ENCODE data around the gene MTX1.
"Not testable (repeated sequence)": the region's sequence is repeated elsewhere in the genome, so short reads cannot be mapped to it uniquely, and the experiment has no call there.

The MTX1 gene

GRCh38 chr1:155193991-155194240, 14.6 kb upstream of the MTX1 start:
- H3K36me3 ChIP-seq (ENCODE audit: control insufficient read depth in 1 of 2, insufficient read depth in 2 of 2, low read length in 2 of 2) = peaks cover 14 to 24% of the 10 kb centered on the region in 2 donors
- H3K4me1 ChIP-seq (ENCODE audit: control insufficient read depth in 1 of 2, insufficient read depth in 2 of 2, low read length in 2 of 2) = peaks cover 3 to 17% of the 10 kb centered on the region in 2 donors
- peak overlapping the region; percentile 90 for H3K27ac ChIP-seq (ENCODE audit: low read length)
- peak overlapping the region; percentile 61 for H3K4me3 ChIP-seq (ENCODE audit: low read depth in 1 of 2, low read length in 2 of 2)
- not testable (repeated sequence) for H3K27me3 ChIP-seq (ENCODE audit: low read depth, low read length); H3K9me3 ChIP-seq (ENCODE audit: control insufficient read depth in 1 of 2, low read length in 2 of 2)

DNA sequence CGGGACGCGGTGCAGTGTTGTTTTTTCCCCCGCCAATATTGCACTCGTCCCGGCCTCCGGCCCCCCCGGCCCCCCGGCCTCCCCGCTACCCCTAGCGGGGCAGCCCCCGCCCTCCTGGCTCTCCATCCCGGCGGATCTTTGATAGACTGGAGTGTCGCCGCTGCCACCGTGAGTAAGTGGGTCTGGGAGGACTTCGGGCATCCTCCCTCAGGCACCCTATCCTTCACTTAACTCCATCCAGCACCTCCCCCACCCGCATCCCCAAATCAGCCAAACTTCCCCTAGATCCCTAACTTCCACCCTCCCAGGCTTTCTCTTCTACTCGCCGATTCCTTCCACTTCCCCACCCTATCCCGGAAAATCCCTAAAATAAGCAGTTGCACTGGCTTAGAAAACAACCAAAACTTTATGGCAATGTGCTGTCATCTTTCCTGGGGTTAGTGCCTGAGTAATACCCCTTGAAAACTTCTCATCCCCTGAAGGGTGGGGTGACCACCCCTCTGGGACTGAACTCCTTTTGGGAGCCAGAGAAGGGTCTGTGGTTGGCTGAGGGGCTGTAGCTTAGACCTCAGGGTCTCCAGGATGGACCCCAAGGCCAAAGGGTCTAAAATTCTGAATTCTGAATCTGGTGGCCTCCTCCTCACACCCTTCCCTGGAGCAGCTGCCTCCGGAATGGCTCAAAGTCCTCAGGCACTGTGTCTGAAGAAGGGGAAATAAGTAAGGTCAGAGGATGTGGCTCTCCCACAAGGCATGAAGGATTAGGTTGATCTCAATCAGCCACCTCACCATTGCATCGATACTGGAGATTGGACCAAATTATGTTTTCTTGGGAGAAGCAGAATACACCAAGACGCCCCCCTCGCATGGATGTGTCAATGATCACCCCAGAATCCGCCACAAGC, 13.0 kb upstream of the MTX1 start:
- Histone ChIP-seq H3K4me3 (ENCODE audit: low read depth in 1 of 2, low read length in 2 of 2) (peak overlapping the region; percentile 61), H3K4me1 (ENCODE audit: control insufficient read depth in 1 of 2, insufficient read depth in 2 of 2, low read length in 2 of 2) (peaks cover 3 to 17% of the 10 kb centered on the region in 2 donors), H3K9me3 (ENCODE audit: control insufficient read depth in 1 of 2, low read length in 2 of 2) (no peaks in the 10 kb centered on the region), H3K27ac (ENCODE audit: low read length) (peak overlapping the region; percentile 24), H3K27me3 (ENCODE audit: low read depth, low read length) (no peaks in the 10 kb centered on the region), H3K36me3 (ENCODE audit: control insufficient read depth in 1 of 2, insufficient read depth in 2 of 2, low read length in 2 of 2) (peaks cover 14 to 35% of the 10 kb centered on the region in 2 donors)

DNA sequence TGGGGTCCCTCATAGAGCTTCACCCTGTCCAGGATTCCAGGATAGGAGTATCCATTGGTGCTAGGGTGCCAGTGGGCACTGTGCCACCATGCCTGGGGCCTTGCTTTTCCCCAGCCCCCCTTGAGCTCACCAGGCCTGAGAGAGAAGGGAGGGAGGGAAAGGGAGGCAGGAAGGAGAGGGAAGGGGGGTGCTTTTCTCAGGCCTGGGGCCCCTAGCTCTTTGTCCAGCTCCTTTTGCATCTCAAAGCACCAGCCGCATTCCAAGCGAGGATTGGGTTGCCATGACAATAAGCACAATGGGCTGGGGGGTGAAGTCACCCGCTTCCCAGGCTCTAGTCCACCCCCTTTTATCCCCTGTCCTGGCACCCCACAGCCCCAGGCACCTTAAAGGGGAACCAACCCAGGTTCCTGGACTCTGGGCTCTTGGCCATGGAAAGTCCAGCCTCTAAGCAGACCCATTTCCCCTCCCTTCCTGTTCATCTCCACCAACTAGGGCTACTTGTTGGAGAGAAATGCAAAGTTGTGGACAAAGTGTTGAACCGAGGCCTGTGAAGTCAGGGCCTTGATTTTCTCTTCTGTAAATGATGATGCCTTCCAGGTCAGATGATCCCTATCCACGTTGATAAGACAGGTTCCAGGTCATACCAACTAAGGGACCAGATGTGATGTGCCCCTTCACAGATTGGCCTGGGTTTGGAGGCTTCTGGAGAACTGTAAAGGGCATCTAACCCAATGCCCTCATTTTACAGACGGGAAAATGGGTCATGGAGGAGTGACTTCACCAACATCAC, 12.2 kb upstream of the MTX1 start:
- no peak overlapping the region for H3K4me3 ChIP-seq (ENCODE audit: low read depth in 1 of 2, low read length in 2 of 2)
- H3K4me1 ChIP-seq (ENCODE audit: control insufficient read depth in 1 of 2, insufficient read depth in 2 of 2, low read length in 2 of 2) = peaks cover 3 to 17% of the 10 kb centered on the region in 2 donors
- H3K27ac ChIP-seq (ENCODE audit: low read length) = peak overlapping the region; percentile 24
- no peaks in the 10 kb centered on the region for H3K27me3 ChIP-seq (ENCODE audit: low read depth, low read length)
- H3K9me3 ChIP-seq (ENCODE audit: control insufficient read depth in 1 of 2, low read length in 2 of 2) = no peaks in the 10 kb centered on the region
- H3K36me3 ChIP-seq (ENCODE audit: control insufficient read depth in 1 of 2, insufficient read depth in 2 of 2, low read length in 2 of 2) = peaks cover 14 to 44% of the 10 kb centered on the region in 2 donors

- peaks cover 14 to 52% of the 10 kb centered on the region in 2 donors for H3K36me3 ChIP-seq (ENCODE audit: control insufficient read depth in 1 of 2, insufficient read depth in 2 of 2, low read length in 2 of 2)
- no peaks in the 10 kb centered on the region for H3K27me3 ChIP-seq (ENCODE audit: low read depth, low read length)
- peaks cover 3 to 17% of the 10 kb centered on the region in 2 donors for H3K4me1 ChIP-seq (ENCODE audit: control insufficient read depth in 1 of 2, insufficient read depth in 2 of 2, low read length in 2 of 2)
- no peak overlapping the region for H3K4me3 ChIP-seq (ENCODE audit: low read depth in 1 of 2, low read length in 2 of 2)
- no peak overlapping the region for H3K27ac ChIP-seq (ENCODE audit: low read length)
- H3K9me3 ChIP-seq (ENCODE audit: control insufficient read depth in 1 of 2, low read length in 2 of 2) = no peaks in the 10 kb centered on the region
Observed at GRCh38 chr1:155196893-155197638, 11.4 kb upstream of the MTX1 start.

GRCh38 chr1:155197901-155198546, 10.5 kb upstream of the MTX1 start:
- no peak overlapping the region for H3K4me3 ChIP-seq (ENCODE audit: low read depth in 1 of 2, low read length in 2 of 2)
- no peak overlapping the region for H3K27ac ChIP-seq (ENCODE audit: low read length)
- H3K4me1 ChIP-seq (ENCODE audit: control insufficient read depth in 1 of 2, insufficient read depth in 2 of 2, low read length in 2 of 2) = peaks cover 3 to 16% of the 10 kb centered on the region in 2 donors
- H3K27me3 ChIP-seq (ENCODE audit: low read depth, low read length) = no peaks in the 10 kb centered on the region
- H3K36me3 ChIP-seq (ENCODE audit: control insufficient read depth in 1 of 2, insufficient read depth in 2 of 2, low read length in 2 of 2) = peaks cover 22 to 54% of the 10 kb centered on the region in 2 donors
- no peaks in the 10 kb centered on the region for H3K9me3 ChIP-seq (ENCODE audit: control insufficient read depth in 1 of 2, low read length in 2 of 2)

DNA sequence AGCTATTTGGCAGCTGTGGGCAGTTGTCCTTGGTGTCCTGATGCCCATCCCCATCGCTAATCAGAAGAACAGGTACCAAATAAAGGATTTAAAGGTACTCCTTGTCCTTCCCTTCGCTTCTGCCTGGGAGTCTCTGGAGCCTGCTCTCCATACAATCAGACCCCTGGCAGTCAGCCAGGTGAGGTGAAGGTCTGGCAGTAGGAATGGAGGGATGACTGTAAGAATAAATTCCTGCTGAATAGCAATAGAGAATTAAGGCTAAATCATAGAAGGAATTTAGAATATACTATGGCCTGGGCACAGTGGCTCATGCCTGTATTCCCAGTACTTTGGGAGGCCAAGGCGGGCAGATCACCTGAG, 10.0 kb upstream of the MTX1 start:
- H3K36me3 ChIP-seq (ENCODE audit: control insufficient read depth in 1 of 2, insufficient read depth in 2 of 2, low read length in 2 of 2) = peaks cover 22 to 59% of the 10 kb centered on the region in 2 donors

DNA sequence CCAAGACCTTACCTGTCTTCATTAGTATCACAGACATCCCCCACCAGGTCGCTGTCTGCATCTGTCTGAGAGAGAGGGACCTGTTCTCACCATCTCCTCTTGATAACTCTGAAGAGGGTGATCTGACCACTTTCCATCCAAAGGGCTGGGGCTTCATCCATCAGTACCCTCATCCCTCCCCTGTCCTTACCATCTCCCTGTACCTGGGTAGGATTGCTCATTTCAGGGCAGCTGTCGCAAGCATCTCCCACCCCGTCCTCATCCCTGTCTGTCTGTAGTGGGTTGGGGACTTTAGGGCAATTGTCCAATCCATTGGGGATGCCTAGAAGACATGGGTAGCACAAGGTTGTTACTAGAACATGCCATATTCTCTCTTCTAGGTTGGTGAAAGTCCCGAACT, 8.7 kb upstream of the MTX1 start:
- Histone ChIP-seq H3K27ac (ENCODE audit: low read length) (no peak overlapping the region), H3K27me3 (ENCODE audit: low read depth, low read length) (no peaks in the 10 kb centered on the region), H3K4me1 (ENCODE audit: control insufficient read depth in 1 of 2, insufficient read depth in 2 of 2, low read length in 2 of 2) (peaks cover 0 to 4% of the 10 kb centered on the region in 2 donors), H3K4me3 (ENCODE audit: low read depth in 1 of 2, low read length in 2 of 2) (no peak overlapping the region), H3K36me3 (ENCODE audit: control insufficient read depth in 1 of 2, insufficient read depth in 2 of 2, low read length in 2 of 2) (peaks cover 22 to 60% of the 10 kb centered on the region in 2 donors), H3K9me3 (ENCODE audit: control insufficient read depth in 1 of 2, low read length in 2 of 2) (no peaks in the 10 kb centered on the region)

More for the DNA sequence above, 10.0 kb upstream of the MTX1 start:
- peaks cover 3 to 14% of the 10 kb centered on the region in 2 donors for H3K4me1 ChIP-seq (ENCODE audit: control insufficient read depth in 1 of 2, insufficient read depth in 2 of 2, low read length in 2 of 2)
- H3K27me3 ChIP-seq (ENCODE audit: low read depth, low read length) = no peaks in the 10 kb centered on the region
- no peaks in the 10 kb centered on the region for H3K9me3 ChIP-seq (ENCODE audit: control insufficient read depth in 1 of 2, low read length in 2 of 2)
- no peak overlapping the region for H3K4me3 ChIP-seq (ENCODE audit: low read depth in 1 of 2, low read length in 2 of 2)
- no peak overlapping the region for H3K27ac ChIP-seq (ENCODE audit: low read length)

GRCh38 chr1:155200920-155201319, 7.6 kb upstream of the MTX1 start:
- peaks cover 22 to 60% of the 10 kb centered on the region in 2 donors for H3K36me3 ChIP-seq (ENCODE audit: control insufficient read depth in 1 of 2, insufficient read depth in 2 of 2, low read length in 2 of 2)
- H3K4me3 ChIP-seq (ENCODE audit: low read depth in 1 of 2, low read length in 2 of 2) = no peak overlapping the region
- no peaks in the 10 kb centered on the region for H3K9me3 ChIP-seq (ENCODE audit: control insufficient read depth in 1 of 2, low read length in 2 of 2)
- no peak overlapping the region for H3K27ac ChIP-seq (ENCODE audit: low read length)
- H3K4me1 ChIP-seq (ENCODE audit: control insufficient read depth in 1 of 2, insufficient read depth in 2 of 2, low read length in 2 of 2) = peaks cover 2 to 5% of the 10 kb centered on the region in 2 donors
- H3K27me3 ChIP-seq (ENCODE audit: low read depth, low read length) = no peaks in the 10 kb centered on the region

DNA sequence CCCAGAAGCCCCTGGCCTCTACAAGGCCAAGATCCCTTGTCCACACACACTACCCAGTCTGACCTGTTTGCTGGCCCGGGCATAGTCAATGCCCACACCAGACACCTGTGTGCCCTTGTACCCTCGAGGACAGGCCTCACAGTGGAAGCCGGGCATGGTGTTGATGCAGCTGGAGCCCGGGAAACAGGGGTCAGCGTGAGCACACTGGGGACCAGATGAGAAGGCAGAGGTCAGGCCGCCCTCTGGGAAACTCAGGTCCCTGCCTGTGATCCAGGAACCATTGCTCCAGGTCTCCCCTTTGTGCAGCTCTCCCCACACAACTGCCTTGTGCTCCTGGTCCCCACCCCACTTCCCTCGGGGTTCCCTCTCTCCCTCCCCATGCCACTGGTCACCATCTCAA, 6.3 kb upstream of the MTX1 start:
- Histone ChIP-seq H3K4me3 (ENCODE audit: low read depth in 1 of 2, low read length in 2 of 2) (no peak overlapping the region), H3K27ac (ENCODE audit: low read length) (no peak overlapping the region), H3K27me3 (ENCODE audit: low read depth, low read length) (no peaks in the 10 kb centered on the region), H3K9me3 (ENCODE audit: control insufficient read depth in 1 of 2, low read length in 2 of 2) (no peaks in the 10 kb centered on the region), H3K4me1 (ENCODE audit: control insufficient read depth in 1 of 2, insufficient read depth in 2 of 2, low read length in 2 of 2) (peaks cover 7 to 16% of the 10 kb centered on the region in 2 donors), H3K36me3 (ENCODE audit: control insufficient read depth in 1 of 2, insufficient read depth in 2 of 2, low read length in 2 of 2) (peaks cover 16 to 52% of the 10 kb centered on the region in 2 donors)

DNA sequence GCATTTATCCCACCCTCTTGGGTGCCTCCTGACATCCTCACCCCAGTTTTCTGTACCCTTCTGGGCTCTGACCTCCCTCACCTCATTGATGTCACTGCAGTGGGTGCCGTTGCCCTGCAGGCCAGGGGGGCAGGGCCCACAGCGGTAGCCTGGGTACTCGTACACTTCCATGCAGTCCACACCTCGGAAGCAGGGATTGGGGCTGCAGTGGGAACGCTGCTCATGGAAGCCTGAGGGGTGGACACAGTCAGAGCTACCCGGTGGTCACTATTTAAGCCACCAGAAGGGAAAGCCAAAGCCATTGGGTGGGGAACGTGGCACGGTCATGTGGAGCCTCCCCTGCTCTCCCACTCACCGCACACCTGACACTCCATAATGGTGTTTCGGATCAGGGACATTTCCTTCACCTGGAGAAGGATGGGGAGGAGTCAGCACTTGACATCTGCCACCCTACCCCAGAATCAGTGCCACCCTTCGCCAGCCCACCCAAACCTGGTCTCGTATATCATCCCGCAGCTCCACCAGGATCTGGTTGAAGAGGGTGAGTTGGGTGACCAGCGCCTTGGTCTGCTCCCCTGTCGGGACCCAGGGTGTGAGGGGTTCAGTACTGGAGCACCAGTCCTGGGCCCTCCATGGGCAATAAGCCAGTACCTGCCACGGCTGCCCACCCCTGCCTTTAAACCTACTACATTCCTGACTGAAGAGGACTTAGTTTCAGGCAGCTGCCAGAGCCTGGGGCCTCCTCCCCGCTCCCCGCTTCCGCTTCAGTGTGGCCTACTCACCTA, 5.6 kb upstream of the MTX1 start:
- no peaks in the 10 kb centered on the region for H3K27me3 ChIP-seq (ENCODE audit: low read depth, low read length)
- H3K36me3 ChIP-seq (ENCODE audit: control insufficient read depth in 1 of 2, insufficient read depth in 2 of 2, low read length in 2 of 2) = peaks cover 15 to 45% of the 10 kb centered on the region in 2 donors

More for the DNA sequence above, 5.6 kb upstream of the MTX1 start:
- Histone ChIP-seq H3K9me3 (ENCODE audit: control insufficient read depth in 1 of 2, low read length in 2 of 2) (no peaks in the 10 kb centered on the region), H3K27ac (ENCODE audit: low read length) (no peak overlapping the region), H3K4me1 (ENCODE audit: control insufficient read depth in 1 of 2, insufficient read depth in 2 of 2, low read length in 2 of 2) (peaks cover 9 to 23% of the 10 kb centered on the region in 2 donors), H3K4me3 (ENCODE audit: low read depth in 1 of 2, low read length in 2 of 2) (no peak overlapping the region)

All from muscle layer of duodenum (tissue), 2 donors.